T-helper 2 cell treated with Interferon-gamma antibody and Interleukin-4, amounts not matched to agents 5 μg/mL and 100 μg/mL, for 36 hours (primary cell): Measurements from ENCODE around the gene TMEM125.

Experiments
- DNase-seq: peaks from one replicate; pipeline ENCODE4 v3.0.0; 2021; ENCODE audit warnings: low spot score
- H3K27ac Mint-ChIP-seq: one replicate; pipeline ENCODE4 v1.8.0; 2021; ENCODE audit warnings: mild to moderate bottlenecking, mixed read lengths
- H3K27me3 Mint-ChIP-seq: one replicate; pipeline ENCODE4 v1.8.0; 2021; ENCODE audit warnings: low read depth, mixed read lengths
- H3K36me3 Mint-ChIP-seq: one replicate; pipeline ENCODE4 v1.8.0; 2021; ENCODE audit warnings: low read depth, mixed read lengths
- H3K4me1 Mint-ChIP-seq: one replicate; pipeline ENCODE4 v1.8.0; 2021; ENCODE audit warnings: low read depth, mixed read lengths
- H3K4me3 Mint-ChIP-seq: one replicate; pipeline ENCODE4 v1.8.0; 2022; ENCODE audit warnings: mild to moderate bottlenecking, moderate library complexity, mixed read lengths
- H3K9me3 Mint-ChIP-seq: one replicate; pipeline ENCODE4 v1.8.0; 2021; ENCODE audit warnings: mixed read lengths

Gene TMEM125

DNA sequence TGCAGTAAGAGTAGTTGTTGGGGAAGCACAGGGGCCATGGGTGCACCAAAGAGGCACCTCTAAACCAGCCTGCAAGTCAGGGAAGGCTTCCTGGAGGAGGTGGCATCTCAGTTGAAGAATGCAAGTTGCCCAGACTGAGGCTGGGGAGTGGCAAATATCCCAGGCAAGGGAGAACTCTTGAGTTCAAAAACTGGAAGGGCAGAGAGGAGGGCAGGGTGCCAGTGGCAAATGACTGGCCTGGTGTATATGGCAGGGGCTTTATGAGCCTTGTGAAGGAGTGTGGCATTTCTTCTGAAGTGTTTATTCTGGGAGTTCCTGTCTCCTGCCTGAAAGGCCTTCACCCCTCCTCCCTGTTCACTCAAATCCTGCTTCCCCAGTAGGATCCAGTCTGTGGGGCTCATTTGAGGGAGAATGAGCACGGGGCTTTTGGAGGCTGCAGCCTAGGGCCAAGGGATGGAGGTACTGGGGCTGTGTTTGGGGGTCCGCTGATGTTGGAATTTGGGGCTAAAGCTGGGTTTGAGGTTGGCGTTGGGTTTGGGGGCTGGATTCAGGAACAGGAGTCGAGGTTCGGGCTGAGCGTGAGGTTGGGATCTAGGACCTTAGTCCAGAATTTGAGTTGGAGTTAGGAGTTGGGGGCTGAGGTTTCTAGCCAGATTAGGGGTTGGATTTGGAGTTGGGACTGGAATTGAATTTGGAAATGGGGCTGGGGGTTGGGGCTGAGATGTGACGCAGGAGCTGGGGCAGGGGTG, at the start of gene TMEM125:
TMEM125 (plus strand) TSS at position 357 of the 749 bp plus-strand sequence. CDS start 2,740 bp downstream, outside the sequence.
- Mint-ChIP-seq H3K4me1 (peaks cover 17% of the 10 kb centered on the region), H3K27ac (no peak within 1 kb of the TSS), H3K36me3 (peaks cover 6% of the 10 kb centered on the region), H3K27me3 (peaks cover 16% of the 10 kb centered on the region), H3K9me3 (peaks cover 8% of the 10 kb centered on the region), H3K4me3 (peak within 1 kb of the TSS; percentile 16)
- no peak for DNase-seq

DNA sequence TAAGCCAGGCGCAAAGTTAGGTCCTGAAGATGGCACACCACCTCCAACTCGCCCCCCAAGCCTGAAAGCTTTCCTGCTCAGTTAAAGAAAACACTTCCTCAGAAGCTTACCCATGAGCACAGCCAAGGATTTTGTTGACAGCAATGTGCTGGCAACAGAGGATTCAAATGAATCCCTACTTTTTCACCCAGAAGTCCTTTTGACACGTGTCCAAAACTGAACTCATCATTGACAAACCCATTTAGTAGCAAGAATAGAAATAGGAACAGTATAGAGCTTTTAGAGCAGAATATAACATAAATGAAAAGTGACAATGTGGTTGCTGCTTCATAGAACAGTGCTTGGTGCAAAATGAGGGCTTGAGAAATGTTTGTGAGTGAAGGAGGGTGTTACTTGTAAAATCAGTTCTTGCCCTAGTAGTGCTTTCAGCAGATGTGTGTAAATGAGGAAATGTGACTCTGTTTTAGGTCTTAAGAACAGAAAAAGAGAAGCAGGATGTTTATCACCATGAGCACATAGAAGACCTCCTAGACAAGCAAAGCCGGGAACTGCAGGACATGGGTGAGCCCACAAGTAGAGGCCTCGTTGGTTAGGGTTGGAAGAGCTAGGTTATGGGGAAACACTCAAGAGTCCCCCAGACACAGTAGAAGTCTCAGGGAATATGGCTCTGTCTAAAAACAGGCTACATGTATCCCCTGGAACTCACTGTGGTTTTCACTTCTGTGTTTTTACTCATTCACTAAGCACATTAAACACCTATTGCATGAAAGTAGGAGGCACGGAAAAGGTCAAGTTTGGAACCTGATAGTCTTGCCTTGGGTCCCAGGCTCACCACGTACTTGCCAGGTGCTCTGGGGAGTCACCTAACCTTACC, 48.6 kb upstream of the TMEM125 start:
- Mint-ChIP-seq H3K4me3 (no peak overlapping the region), H3K27ac (no peak overlapping the region), H3K27me3 (peaks cover 12% of the 10 kb centered on the region)

DNA sequence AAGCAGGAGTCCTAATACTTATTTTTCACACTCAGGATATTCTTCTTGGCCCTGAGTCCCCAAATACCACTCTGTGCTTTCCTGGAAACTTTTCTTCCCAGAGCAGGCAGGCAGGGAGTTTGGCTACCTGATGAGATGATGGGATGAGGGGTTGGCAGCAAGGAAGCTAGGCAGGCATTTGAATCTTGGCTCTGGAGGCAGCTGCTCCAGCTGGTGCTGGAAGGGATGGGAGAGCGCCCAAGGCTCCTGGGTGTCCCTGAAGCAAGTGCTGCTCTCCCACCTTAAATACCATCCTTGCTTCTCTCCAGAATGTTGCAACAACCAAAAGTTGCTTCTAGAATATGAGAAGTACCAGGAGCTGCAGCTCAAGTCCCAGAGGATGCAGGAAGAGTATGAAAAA, 48.0 kb upstream of the TMEM125 start:
- H3K36me3 Mint-ChIP-seq, result no peaks in the 10 kb centered on the region
- H3K9me3 Mint-ChIP-seq, result no peaks in the 10 kb centered on the region
- peaks cover 1% of the 10 kb centered on the region for H3K4me1 Mint-ChIP-seq
- H3K4me3 Mint-ChIP-seq, result no peak overlapping the region
- H3K27ac Mint-ChIP-seq, result no peak overlapping the region
- no peak for DNase-seq
- peaks cover 12% of the 10 kb centered on the region for H3K27me3 Mint-ChIP-seq

More for the DNA sequence above, 48.6 kb upstream of the TMEM125 start:
- DNase-seq, result no peak
- no peaks in the 10 kb centered on the region for H3K36me3 Mint-ChIP-seq
- peaks cover 1% of the 10 kb centered on the region for H3K4me1 Mint-ChIP-seq
- no peaks in the 10 kb centered on the region for H3K9me3 Mint-ChIP-seq

DNA sequence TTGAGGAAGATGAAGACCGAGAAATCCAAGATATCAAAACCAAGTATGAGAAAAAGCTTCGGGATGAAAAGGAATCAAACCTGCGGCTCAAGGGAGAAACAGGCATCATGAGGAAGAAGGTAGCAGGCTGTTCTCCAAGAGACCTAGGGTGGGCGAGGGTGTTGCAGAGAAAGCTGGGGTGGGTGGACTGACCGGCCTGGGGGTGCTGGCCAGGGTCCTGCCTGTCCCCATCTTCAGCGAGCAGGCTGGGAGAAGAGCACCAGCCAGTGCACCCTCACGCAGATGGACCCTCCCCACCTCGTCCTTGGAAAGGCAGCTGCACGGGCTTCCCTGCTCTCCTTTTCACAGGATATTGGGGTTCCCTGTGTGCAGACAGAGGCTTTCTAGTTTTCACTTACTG, 46.9 kb upstream of the TMEM125 start:
- Mint-ChIP-seq H3K27me3 (peaks cover 7% of the 10 kb centered on the region), H3K4me1 (peaks cover 3% of the 10 kb centered on the region), H3K4me3 (no peak overlapping the region), H3K9me3 (no peaks in the 10 kb centered on the region), H3K36me3 (no peaks in the 10 kb centered on the region), H3K27ac (no peak overlapping the region)
- no peak for DNase-seq

DNA sequence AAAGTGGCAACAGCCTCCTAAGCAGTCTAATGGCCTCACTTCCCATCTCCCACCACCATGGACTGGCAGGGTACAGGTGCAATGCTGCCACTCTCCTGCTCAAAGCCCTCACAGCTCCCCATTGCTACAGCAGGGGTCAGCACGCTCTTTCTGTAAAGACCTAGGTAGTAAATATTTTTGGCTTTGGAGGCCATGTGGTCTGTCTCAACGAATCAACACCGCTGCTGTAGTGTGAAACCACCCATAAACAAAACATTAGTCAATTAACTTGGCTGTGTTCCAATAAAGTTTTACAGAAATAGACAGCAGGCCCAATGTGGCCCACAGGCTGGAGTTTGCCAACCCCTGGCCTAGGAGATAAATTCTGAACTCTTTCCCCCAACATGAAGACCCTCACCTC, 44.6 kb upstream of the TMEM125 start:
- H3K4me1 Mint-ChIP-seq, result peaks cover 3% of the 10 kb centered on the region
- no peaks in the 10 kb centered on the region for H3K9me3 Mint-ChIP-seq
- H3K27ac Mint-ChIP-seq, result no peak overlapping the region
- H3K4me3 Mint-ChIP-seq, result no peak overlapping the region
- no peaks in the 10 kb centered on the region for H3K36me3 Mint-ChIP-seq
- no peak for DNase-seq
- H3K27me3 Mint-ChIP-seq, result peaks cover 6% of the 10 kb centered on the region

DNA sequence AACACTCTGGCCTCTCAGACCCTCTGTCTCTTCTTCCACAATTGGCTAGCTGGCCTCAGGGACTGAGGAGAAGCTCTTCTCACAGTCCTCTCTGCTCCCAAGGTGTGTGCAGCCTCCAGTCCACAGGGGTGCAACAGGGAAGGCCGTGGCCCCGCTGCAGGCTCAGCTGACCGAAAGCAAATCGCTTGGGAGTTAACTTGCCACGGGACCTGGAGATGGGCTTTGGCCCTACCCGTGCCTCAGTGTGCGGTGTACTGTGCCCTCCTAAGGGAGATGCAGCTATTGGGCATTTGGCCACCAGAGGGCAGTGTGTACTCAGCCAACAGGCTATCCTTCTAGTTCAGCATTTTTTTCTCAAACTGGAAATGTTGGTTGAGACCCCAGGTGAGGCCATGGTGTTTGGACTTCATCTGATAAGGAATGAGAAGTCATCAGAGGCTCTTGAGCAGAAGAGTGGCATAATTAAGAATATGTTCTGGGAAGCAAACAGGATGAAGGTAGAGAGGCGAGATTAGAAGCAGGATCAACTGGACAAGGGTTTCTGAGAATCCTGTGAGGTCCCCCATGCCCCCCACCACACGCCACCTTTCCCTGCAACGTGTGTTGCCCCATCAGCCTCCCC, 42.5 kb upstream of the TMEM125 start:
- no peak overlapping the region for H3K27ac Mint-ChIP-seq
- H3K27me3 Mint-ChIP-seq, result peaks cover 10% of the 10 kb centered on the region
- H3K9me3 Mint-ChIP-seq, result no peaks in the 10 kb centered on the region
- H3K4me1 Mint-ChIP-seq, result peaks cover 2% of the 10 kb centered on the region
- no peak overlapping the region for H3K4me3 Mint-ChIP-seq
- H3K36me3 Mint-ChIP-seq, result no peaks in the 10 kb centered on the region
- peak; percentile 64 for DNase-seq

DNA sequence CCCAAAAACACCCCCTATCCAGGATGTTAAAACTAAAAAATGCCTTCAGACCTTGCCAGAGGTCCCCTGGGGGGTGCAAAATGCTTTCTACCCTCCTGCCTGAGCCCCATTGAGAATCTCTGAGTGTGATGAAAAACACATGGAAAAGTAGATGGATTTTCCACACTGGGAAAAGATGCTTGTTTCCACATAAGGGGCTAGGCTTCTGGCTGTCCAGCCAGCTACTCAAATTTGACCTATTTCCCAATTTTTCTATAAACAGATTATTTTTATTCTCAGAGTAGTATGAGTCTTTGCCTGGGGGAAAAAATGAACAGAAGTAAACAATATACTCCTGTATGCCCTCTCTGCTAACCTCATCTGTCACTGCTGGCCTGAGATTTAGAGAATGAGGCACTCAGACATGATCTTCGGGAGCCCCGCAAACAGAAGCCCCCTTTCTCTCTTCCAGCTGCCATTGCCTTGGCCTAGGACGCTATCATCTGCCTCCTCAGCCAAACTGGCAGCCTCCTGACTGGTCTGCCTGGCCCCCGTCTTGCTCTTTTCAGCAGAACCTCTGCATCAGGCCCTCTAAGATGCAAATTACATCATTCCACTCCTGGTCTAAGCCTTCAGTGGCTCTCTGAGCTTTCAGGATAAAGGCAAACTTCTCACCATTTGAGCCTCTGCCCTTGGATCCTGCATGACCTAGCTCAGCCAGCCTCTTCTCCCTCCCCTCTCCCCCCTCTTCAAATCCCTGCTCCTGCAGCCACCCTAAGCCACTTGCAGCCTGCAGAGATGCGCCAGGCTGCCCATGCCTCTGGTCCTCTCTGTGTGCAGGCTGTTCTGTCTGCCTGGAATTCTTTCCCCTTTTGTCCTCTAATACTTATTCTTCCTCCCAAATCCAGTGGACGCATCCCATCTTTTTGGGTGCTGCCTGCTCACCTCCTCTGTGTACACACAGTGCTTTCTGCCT, 39.7 kb upstream of the TMEM125 start:
- Mint-ChIP-seq H3K4me3 (no peak overlapping the region), H3K27me3 (peaks cover 9% of the 10 kb centered on the region), H3K36me3 (no peaks in the 10 kb centered on the region), H3K4me1 (peaks cover 2% of the 10 kb centered on the region), H3K27ac (no peak overlapping the region), H3K9me3 (no peaks in the 10 kb centered on the region)
- no peak for DNase-seq

DNA sequence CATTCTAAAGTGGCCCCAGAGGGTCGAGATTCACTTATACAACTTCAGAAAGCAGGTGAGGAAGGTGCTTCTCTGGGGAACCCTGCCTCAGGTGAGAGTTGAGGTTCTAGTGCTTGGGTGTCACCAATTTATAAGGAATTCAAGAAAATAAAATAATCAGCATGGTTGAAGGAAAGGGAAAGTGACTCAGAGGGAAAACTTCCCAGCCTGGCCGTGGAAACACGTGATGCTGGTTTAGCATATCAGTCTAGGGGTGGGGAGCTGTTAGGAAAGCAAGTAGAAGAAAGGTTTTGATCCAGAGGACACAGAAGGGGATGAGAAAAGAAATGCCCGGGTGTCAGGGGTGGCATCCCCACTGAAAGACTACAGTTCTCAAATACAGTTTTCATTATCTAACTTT, 37.7 kb upstream of the TMEM125 start:
- Mint-ChIP-seq H3K4me1 (peaks cover 1% of the 10 kb centered on the region), H3K27me3 (peaks cover 8% of the 10 kb centered on the region), H3K4me3 (no peak overlapping the region), H3K36me3 (no peaks in the 10 kb centered on the region), H3K9me3 (no peaks in the 10 kb centered on the region), H3K27ac (no peak overlapping the region)
- no peak for DNase-seq

DNA sequence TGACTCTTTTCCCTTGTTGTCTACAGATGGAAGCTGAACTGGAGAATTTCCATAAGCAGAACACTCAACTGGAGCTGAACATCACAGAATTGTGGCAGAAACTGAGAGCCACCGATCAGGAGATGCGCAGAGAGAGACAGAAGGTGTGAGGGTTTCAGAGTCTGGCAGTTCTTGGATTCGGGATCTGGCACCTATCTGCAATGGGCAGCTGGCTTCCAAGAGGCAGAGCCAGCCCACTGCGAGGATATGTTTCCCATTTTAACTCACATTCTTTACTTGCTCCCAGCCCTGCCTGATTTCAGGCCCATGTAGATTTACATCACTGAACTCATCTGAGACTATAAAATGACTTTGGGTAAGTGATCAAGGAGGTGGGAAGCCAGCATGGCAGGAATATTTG, 37.3 kb upstream of the TMEM125 start:
- Mint-ChIP-seq H3K36me3 (no peaks in the 10 kb centered on the region), H3K4me1 (no peaks in the 10 kb centered on the region), H3K27ac (no peak overlapping the region), H3K9me3 (no peaks in the 10 kb centered on the region), H3K27me3 (peaks cover 8% of the 10 kb centered on the region), H3K4me3 (no peak overlapping the region)
- no peak for DNase-seq

DNA sequence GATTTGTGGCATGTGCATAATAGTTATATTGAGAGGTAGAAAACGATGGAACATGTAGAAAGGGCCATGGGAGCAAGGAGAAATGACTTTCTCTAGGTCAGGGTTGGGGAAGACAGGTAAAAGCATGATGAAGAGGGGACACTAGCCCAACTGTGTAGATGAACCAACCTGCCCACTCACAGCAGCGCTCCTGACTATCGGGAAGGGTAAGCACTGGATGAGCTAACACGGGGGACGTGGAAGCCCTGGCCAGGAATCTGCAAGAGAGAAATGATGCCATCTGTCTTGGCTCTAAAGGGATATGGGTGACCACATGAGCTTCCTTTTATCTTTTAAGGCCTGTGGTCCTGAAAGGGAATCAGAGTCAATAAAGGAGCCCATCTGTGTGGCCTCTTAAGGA, 36.2 kb upstream of the TMEM125 start:
- Mint-ChIP-seq H3K4me1 (peaks cover 4% of the 10 kb centered on the region), H3K27ac (no peak overlapping the region), H3K4me3 (no peak overlapping the region), H3K9me3 (no peaks in the 10 kb centered on the region), H3K36me3 (no peaks in the 10 kb centered on the region), H3K27me3 (peaks cover 8% of the 10 kb centered on the region)
- no peak for DNase-seq

DNA sequence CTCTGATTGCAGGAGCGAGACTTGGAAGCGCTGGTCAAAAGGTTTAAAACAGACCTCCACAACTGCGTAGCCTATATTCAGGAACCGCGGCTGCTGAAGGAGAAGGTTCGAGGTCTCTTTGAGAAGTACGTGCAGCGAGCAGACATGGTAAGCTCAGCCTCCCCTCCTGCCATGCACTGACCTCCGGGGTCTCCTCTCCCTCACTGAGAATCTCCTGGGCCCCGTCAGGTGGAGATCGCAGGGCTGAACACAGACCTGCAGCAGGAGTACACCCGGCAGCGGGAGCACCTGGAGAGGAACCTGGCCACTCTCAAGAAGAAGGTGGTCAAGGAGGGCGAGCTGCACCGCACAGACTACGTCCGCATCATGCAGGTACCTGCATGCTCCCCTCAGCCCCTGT, 35.5 kb upstream of the TMEM125 start:
- Mint-ChIP-seq H3K27me3 (peaks cover 8% of the 10 kb centered on the region), H3K27ac (no peak overlapping the region), H3K4me3 (no peak overlapping the region), H3K4me1 (peaks cover 8% of the 10 kb centered on the region), H3K36me3 (no peaks in the 10 kb centered on the region), H3K9me3 (no peaks in the 10 kb centered on the region)
- DNase-seq, result no peak

DNA sequence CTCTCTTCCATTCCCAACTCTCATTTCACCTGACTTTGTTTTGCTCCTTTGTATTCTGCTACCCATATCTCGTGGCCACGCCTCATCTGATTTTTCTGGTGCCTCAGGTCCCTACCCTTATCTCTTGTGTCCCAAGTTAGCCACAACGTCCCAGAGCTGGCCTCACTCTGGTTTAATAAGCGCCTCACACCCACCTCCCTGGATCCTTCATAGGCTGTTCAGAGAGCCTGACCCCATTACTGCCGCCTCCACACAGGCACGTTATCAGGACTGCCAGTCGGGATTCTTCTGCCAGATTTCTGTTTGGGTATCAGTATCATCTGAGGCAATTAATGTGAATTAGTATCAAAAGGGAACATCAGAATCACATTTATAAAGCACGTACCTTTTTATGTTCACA, 34.7 kb upstream of the TMEM125 start:
- Mint-ChIP-seq H3K4me3 (no peak overlapping the region), H3K36me3 (no peaks in the 10 kb centered on the region), H3K27me3 (peaks cover 8% of the 10 kb centered on the region), H3K4me1 (peaks cover 14% of the 10 kb centered on the region), H3K9me3 (no peaks in the 10 kb centered on the region), H3K27ac (no peak overlapping the region)
- DNase-seq, result no peak

DNA sequence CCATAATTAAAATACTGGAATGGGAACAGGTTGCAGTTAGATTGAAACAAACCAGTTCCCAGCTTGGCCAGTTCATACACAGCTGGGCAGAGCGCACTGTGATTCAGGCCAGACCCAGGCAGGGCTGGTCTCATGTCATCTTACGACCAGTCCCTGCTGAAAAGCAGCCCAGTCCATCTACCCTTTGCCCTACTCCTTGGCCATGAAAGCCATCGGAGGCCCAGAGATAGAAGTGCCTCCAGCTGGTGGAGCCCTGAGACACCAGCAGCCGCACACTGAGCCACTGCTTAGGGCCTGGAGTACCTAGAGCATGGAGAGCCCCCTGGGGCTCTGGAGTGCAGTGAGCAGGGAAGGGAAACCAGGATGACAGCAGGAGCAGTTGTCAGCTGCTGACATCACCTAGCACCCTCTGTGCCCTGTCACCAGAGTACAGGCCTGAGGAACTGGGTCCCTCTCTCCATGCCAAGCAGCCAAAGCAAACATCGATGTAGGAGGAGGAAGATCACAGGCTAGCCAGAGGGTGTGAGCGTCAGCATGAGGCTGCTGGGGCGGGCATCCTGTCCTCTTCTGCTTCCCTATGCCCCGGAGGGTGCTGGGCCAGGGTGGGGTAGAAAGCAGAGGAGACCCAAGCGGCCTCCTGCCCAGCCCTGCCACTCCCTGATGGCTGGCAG, 34.2 kb upstream of the TMEM125 start:
- H3K27me3 Mint-ChIP-seq, result peaks cover 6% of the 10 kb centered on the region
- H3K4me1 Mint-ChIP-seq, result peaks cover 14% of the 10 kb centered on the region
- H3K9me3 Mint-ChIP-seq, result peaks cover 4% of the 10 kb centered on the region
- no peak overlapping the region for H3K4me3 Mint-ChIP-seq
- DNase-seq, result no peak
- no peaks in the 10 kb centered on the region for H3K36me3 Mint-ChIP-seq
- no peak overlapping the region for H3K27ac Mint-ChIP-seq
